Duodenal mucosa (tissue), 2 donors: ENCODE results near the gene CKB.
A peak's percentile ranks its signal among the peaks of the same experiment; 100 is the strongest.

Experiments used
- H3K27ac ChIP-seq: one replicate; pipeline ENCODE4 v1.7.0; 2013; ENCODE audit warnings: low read depth, low read length
- H3K27me3 ChIP-seq, 2 donors: one replicate each; pipeline ENCODE4 v1.7.0; 2013; ENCODE audit warnings: low read length in 2 of 2, control low read depth in 1 of 2; ENCODE audit not compliant: insufficient read depth in 2 of 2, control insufficient read depth in 1 of 2
- H3K36me3 ChIP-seq, 2 donors: one replicate each; pipeline ENCODE4 v1.7.0; 2013; ENCODE audit warnings: low read length in 2 of 2, control low read depth in 1 of 2; ENCODE audit not compliant: insufficient read depth in 2 of 2, control insufficient read depth in 1 of 2
- H3K4me1 ChIP-seq, 2 donors: one replicate each; pipeline ENCODE4 v1.7.0; 2013; ENCODE audit warnings: low read length in 2 of 2, control low read depth in 1 of 2; ENCODE audit not compliant: insufficient read depth in 2 of 2, control insufficient read depth in 1 of 2
- H3K4me3 ChIP-seq, 2 donors: one replicate each; pipeline ENCODE4 v1.7.0; 2013; ENCODE audit warnings: low read length in 2 of 2, low read depth in 1 of 2
- H3K9ac ChIP-seq, 2 donors: one replicate each; pipeline ENCODE4 v1.7.0; 2013; ENCODE audit warnings: low read length in 2 of 2, low read depth in 1 of 2
- H3K9me3 ChIP-seq, 2 donors: one replicate each; pipeline ENCODE4 v1.7.0; 2013; ENCODE audit warnings: low read length in 2 of 2, control low read depth in 1 of 2; ENCODE audit not compliant: control insufficient read depth in 1 of 2

CKB gene

DNA sequence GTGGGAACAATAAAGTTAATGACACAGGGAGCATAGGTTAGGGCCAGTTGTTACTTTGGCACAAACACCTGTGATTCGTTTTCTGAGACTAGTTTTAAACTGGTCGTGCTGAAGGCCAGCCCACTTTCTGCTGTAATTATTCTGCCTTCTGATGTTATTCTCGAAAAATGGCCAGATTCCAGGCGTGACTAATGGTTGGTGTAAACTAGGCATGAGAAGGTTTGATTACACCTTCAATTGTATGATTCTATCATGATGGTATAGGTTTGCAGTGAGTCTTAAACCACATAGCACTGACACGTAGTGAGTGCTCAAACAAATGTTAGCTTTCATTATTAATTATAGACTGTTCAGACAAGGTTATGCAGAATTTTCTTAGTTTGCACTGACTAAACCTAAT, 39.0 kb downstream of the CKB start:
- Histone ChIP-seq H3K4me1 (peaks cover 12 to 14% of the 10 kb centered on the region in 2 donors), H3K9ac (peak overlapping the region in 1 of 2 donors; percentile 10), H3K9me3 (no peaks in the 10 kb centered on the region), H3K27me3 (no peaks in the 10 kb centered on the region), H3K36me3 (peaks cover 12 to 42% of the 10 kb centered on the region in 2 donors), H3K4me3 (no peak overlapping the region), H3K27ac (no peak overlapping the region)

GRCh38 chr14:103480595-103480994, 42.0 kb downstream of the CKB start:
- H3K9me3 ChIP-seq, result no peaks in the 10 kb centered on the region
- peaks cover 12 to 14% of the 10 kb centered on the region in 2 donors for H3K4me1 ChIP-seq
- H3K36me3 ChIP-seq, result peaks cover 13 to 54% of the 10 kb centered on the region in 2 donors
- H3K27me3 ChIP-seq, result no peaks in the 10 kb centered on the region
- no peak overlapping the region for H3K27ac ChIP-seq
- no peak overlapping the region for H3K4me3 ChIP-seq
- no peak overlapping the region for H3K9ac ChIP-seq

DNA sequence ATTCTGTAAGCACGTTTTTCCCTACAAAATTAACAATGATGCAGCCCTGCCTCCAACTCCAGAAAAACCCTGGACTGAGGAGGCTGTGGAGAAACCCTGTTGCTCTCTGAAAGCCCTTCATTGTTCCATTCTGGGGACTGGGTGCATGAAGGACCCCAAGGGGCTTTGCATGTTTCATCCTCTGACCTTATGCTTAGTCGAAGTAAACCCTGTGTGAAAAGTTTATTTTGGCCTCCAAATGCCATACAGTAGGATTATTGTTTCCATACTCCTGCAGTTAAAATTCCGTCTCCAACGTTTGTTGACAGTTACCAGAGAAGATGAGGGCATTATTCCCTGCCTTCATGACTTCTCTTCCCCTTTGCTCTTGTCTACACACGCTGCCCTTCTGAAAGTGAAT, 46.0 kb downstream of the CKB start:
- H3K4me3 ChIP-seq, result no peak overlapping the region
- no peaks in the 10 kb centered on the region for H3K9me3 ChIP-seq
- H3K9ac ChIP-seq, result no peak overlapping the region
- H3K36me3 ChIP-seq, result peaks cover 25 to 70% of the 10 kb centered on the region in 2 donors
- no peaks in the 10 kb centered on the region for H3K27me3 ChIP-seq
- no peak overlapping the region for H3K27ac ChIP-seq
- H3K4me1 ChIP-seq, result peaks cover 3 to 4% of the 10 kb centered on the region in 2 donors

DNA sequence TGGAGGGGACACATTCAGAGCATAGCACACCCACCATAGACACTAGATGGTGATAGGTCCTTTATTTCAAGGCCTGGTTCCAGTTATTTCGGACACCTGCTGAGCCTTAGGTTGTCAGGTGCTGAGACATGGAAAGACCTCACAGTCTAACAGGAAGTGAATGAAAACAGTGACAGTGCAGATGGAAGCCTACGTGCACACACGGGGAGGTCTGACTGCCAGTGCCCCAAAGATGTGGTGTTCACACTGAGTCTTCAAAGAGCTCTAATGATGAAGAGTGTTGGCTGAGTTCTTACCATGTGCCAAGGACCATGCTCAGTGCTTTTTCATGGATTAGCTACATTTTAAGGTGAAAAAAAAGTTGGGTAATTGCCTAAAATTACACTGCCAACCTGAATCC, 46.6 kb downstream of the CKB start:
- Histone ChIP-seq H3K4me3 (no peak overlapping the region), H3K27ac (no peak overlapping the region), H3K4me1 (peaks cover under 1 to 3% of the 10 kb centered on the region in 2 donors), H3K27me3 (no peaks in the 10 kb centered on the region), H3K36me3 (peaks cover 30 to 73% of the 10 kb centered on the region in 2 donors), H3K9me3 (no peaks in the 10 kb centered on the region), H3K9ac (no peak overlapping the region)

GRCh38 chr14:103474893-103475292, 47.7 kb downstream of the CKB start:
- Histone ChIP-seq H3K27ac (no peak overlapping the region), H3K36me3 (peaks cover 31 to 71% of the 10 kb centered on the region in 2 donors), H3K9ac (no peak overlapping the region), H3K4me1 (no peaks in the 10 kb centered on the region), H3K9me3 (no peaks in the 10 kb centered on the region), H3K4me3 (no peak overlapping the region), H3K27me3 (no peaks in the 10 kb centered on the region)

GRCh38 chr14:103472939-103473338, 49.7 kb downstream of the CKB start:
- no peaks in the 10 kb centered on the region for H3K9me3 ChIP-seq
- H3K4me1 ChIP-seq, result no peaks in the 10 kb centered on the region
- no peaks in the 10 kb centered on the region for H3K27me3 ChIP-seq
- peaks cover 36 to 74% of the 10 kb centered on the region in 2 donors for H3K36me3 ChIP-seq
- no peak overlapping the region for H3K9ac ChIP-seq
- no peak overlapping the region for H3K4me3 ChIP-seq
- no peak overlapping the region for H3K27ac ChIP-seq
